Skeletal muscle satellite cell (primary cell): ENCODE data around the gene FREM2.

Experiments used
- H3K27me3 ChIP-seq: 2 replicates; pipeline ENCODE4 v1.7.0; 2013; ENCODE audit warnings: low read length; ENCODE audit not compliant: control insufficient read depth, insufficient read depth
- H3K36me3 ChIP-seq: 2 replicates; pipeline ENCODE4 v1.7.0; 2013; ENCODE audit warnings: mild to moderate bottlenecking, control low read depth, low read length; ENCODE audit not compliant: insufficient read depth
- H3K4me1 ChIP-seq: 2 replicates; pipeline ENCODE4 v1.7.0; 2013; ENCODE audit warnings: low read length; ENCODE audit not compliant: control insufficient read depth, insufficient read depth
- H3K4me2 ChIP-seq: 2 replicates; pipeline ENCODE4 v1.7.0; 2013; ENCODE audit warnings: mild to moderate bottlenecking, low read length
- H3K4me3 ChIP-seq: 2 replicates; pipeline ENCODE4 v1.7.0; 2013; ENCODE audit warnings: low read length
- H3K9ac ChIP-seq: 2 replicates; pipeline ENCODE4 v1.7.0; 2013; ENCODE audit warnings: mild to moderate bottlenecking, low read depth, low read length, moderate library complexity
- H3K9me3 ChIP-seq: replicated peaks from 2 replicates; pipeline ENCODE4 v1.7.0; 2013; ENCODE audit warnings: mild to moderate bottlenecking, control low read depth, low read length

The FREM2 gene

GRCh38 chr13:38766799-38767198 is 79.9 kb downstream of the FREM2 start:
- Histone ChIP-seq H3K4me1 (no peaks in the 10 kb centered on the region), H3K27me3 (peaks cover 11% of the 10 kb centered on the region), H3K4me3 (no peak overlapping the region), H3K9me3 (no peaks in the 10 kb centered on the region), H3K9ac (no peak overlapping the region), H3K36me3 (no peaks in the 10 kb centered on the region), H3K4me2 (no peak overlapping the region)

- no peaks in the 10 kb centered on the region for H3K4me1 ChIP-seq
- no peak overlapping the region for H3K9ac ChIP-seq
- H3K4me3 ChIP-seq = no peak overlapping the region
- H3K27me3 ChIP-seq = peaks cover 5% of the 10 kb centered on the region
- H3K9me3 ChIP-seq = no peaks in the 10 kb centered on the region
- H3K36me3 ChIP-seq = no peaks in the 10 kb centered on the region
- H3K4me2 ChIP-seq = no peak overlapping the region
These were observed 80.8 kb downstream of the FREM2 start for GRCh38 chr13:38767506-38768265.

GRCh38 chr13:38769526-38769925 is 82.6 kb downstream of the FREM2 start:
- H3K27me3 ChIP-seq = no peaks in the 10 kb centered on the region
- H3K9me3 ChIP-seq = no peaks in the 10 kb centered on the region
- no peak overlapping the region for H3K4me2 ChIP-seq
- H3K4me1 ChIP-seq = no peaks in the 10 kb centered on the region
- H3K9ac ChIP-seq = no peak overlapping the region
- no peak overlapping the region for H3K4me3 ChIP-seq
- H3K36me3 ChIP-seq = no peaks in the 10 kb centered on the region

- no peaks in the 10 kb centered on the region for H3K9me3 ChIP-seq
- H3K4me1 ChIP-seq = no peaks in the 10 kb centered on the region
- H3K9ac ChIP-seq = no peak overlapping the region
- H3K4me3 ChIP-seq = no peak overlapping the region
- no peaks in the 10 kb centered on the region for H3K36me3 ChIP-seq
- no peak overlapping the region for H3K4me2 ChIP-seq
- H3K27me3 ChIP-seq = peaks cover 3% of the 10 kb centered on the region
These were observed 88.2 kb downstream of the FREM2 start for GRCh38 chr13:38775085-38775484.

GRCh38 chr13:38777347-38778119 is 90.7 kb downstream of the FREM2 start:
- no peaks in the 10 kb centered on the region for H3K4me1 ChIP-seq
- H3K4me2 ChIP-seq = no peak overlapping the region
- no peaks in the 10 kb centered on the region for H3K9me3 ChIP-seq
- H3K9ac ChIP-seq = no peak overlapping the region
- H3K36me3 ChIP-seq = no peaks in the 10 kb centered on the region
- no peak overlapping the region for H3K4me3 ChIP-seq
- peaks cover 3% of the 10 kb centered on the region for H3K27me3 ChIP-seq

- peaks cover 10% of the 10 kb centered on the region for H3K27me3 ChIP-seq
- H3K9ac ChIP-seq = no peak overlapping the region
- no peaks in the 10 kb centered on the region for H3K36me3 ChIP-seq
- no peak overlapping the region for H3K4me3 ChIP-seq
- H3K4me1 ChIP-seq = no peaks in the 10 kb centered on the region
- no peaks in the 10 kb centered on the region for H3K9me3 ChIP-seq
- H3K4me2 ChIP-seq = no peak overlapping the region
These were observed 94.7 kb downstream of the FREM2 start for GRCh38 chr13:38781539-38781938.

- Histone ChIP-seq H3K9me3 (no peaks in the 10 kb centered on the region), H3K4me1 (no peaks in the 10 kb centered on the region), H3K4me2 (no peak overlapping the region), H3K4me3 (no peak overlapping the region), H3K36me3 (no peaks in the 10 kb centered on the region), H3K9ac (no peak overlapping the region), H3K27me3 (peaks cover 10% of the 10 kb centered on the region)
These were observed 97.4 kb downstream of the FREM2 start for GRCh38 chr13:38784036-38784880.

GRCh38 chr13:38785042-38785441 is 98.2 kb downstream of the FREM2 start:
- Histone ChIP-seq H3K4me3 (no peak overlapping the region), H3K4me2 (no peak overlapping the region), H3K9ac (no peak overlapping the region), H3K36me3 (no peaks in the 10 kb centered on the region), H3K27me3 (peaks cover 7% of the 10 kb centered on the region), H3K9me3 (no peaks in the 10 kb centered on the region), H3K4me1 (no peaks in the 10 kb centered on the region)

- Histone ChIP-seq H3K4me2 (no peak overlapping the region), H3K27me3 (peaks cover 7% of the 10 kb centered on the region), H3K4me3 (no peak overlapping the region), H3K9ac (no peak overlapping the region), H3K9me3 (no peaks in the 10 kb centered on the region), H3K4me1 (no peaks in the 10 kb centered on the region), H3K36me3 (no peaks in the 10 kb centered on the region)
These were observed 98.6 kb downstream of the FREM2 start for GRCh38 chr13:38785490-38785889.

GRCh38 chr13:38787550-38787949 is 100.7 kb downstream of the FREM2 start:
- Histone ChIP-seq H3K4me2 (no peak overlapping the region), H3K27me3 (peaks cover 7% of the 10 kb centered on the region), H3K4me3 (no peak overlapping the region), H3K4me1 (no peaks in the 10 kb centered on the region), H3K9me3 (no peaks in the 10 kb centered on the region), H3K36me3 (no peaks in the 10 kb centered on the region), H3K9ac (no peak overlapping the region)

GRCh38 chr13:38796890-38797289 is 110.0 kb downstream of the FREM2 start:
- Histone ChIP-seq H3K4me2 (no peak overlapping the region), H3K4me1 (no peaks in the 10 kb centered on the region), H3K9ac (no peak overlapping the region), H3K4me3 (no peak overlapping the region), H3K36me3 (no peaks in the 10 kb centered on the region), H3K9me3 (no peaks in the 10 kb centered on the region), H3K27me3 (peaks cover 8% of the 10 kb centered on the region)
